IPS-15b (cell line): ENCODE results near the gene CROCC2.

Experiments
- H3K27me3 ChIP-seq: one replicate; pipeline ENCODE4 v1.6.1; 2013; ENCODE audit warnings: low read length; ENCODE audit not compliant: control insufficient read depth, insufficient read depth
- H3K36me3 ChIP-seq: one replicate; pipeline ENCODE4 v1.6.1; 2013; ENCODE audit warnings: low read length; ENCODE audit not compliant: control insufficient read depth, insufficient read depth
- H3K4me1 ChIP-seq: one replicate; pipeline ENCODE4 v1.6.1; 2013; ENCODE audit warnings: mild to moderate bottlenecking, low read length; ENCODE audit not compliant: control insufficient read depth, insufficient read depth
- H3K4me3 ChIP-seq: one replicate; pipeline ENCODE4 v1.5.1; 2013; ENCODE audit warnings: low read depth, low read length
- H3K9ac ChIP-seq: one replicate; pipeline ENCODE4 v1.6.1; 2013; ENCODE audit warnings: low read depth, mild to moderate bottlenecking, low read length
- H3K9me3 ChIP-seq: one replicate; pipeline ENCODE4 v1.6.1; 2013; ENCODE audit warnings: mild to moderate bottlenecking, low read length; ENCODE audit not compliant: control insufficient read depth, insufficient read depth

The CROCC2 gene

GRCh38 chr2:240948086-240948485 lies 42.0 kb downstream of the CROCC2 start:
- Histone ChIP-seq H3K4me1 (no peaks in the 10 kb centered on the region), H3K9me3 (no peaks in the 10 kb centered on the region), H3K4me3 (no peak overlapping the region), H3K36me3 (no peaks in the 10 kb centered on the region), H3K27me3 (no peaks in the 10 kb centered on the region), H3K9ac (no peak overlapping the region)

- no peak overlapping the region for H3K9ac ChIP-seq
- no peaks in the 10 kb centered on the region for H3K27me3 ChIP-seq
- no peaks in the 10 kb centered on the region for H3K4me1 ChIP-seq
- H3K4me3 ChIP-seq, result no peak overlapping the region
- no peaks in the 10 kb centered on the region for H3K9me3 ChIP-seq
- H3K36me3 ChIP-seq, result no peaks in the 10 kb centered on the region
Observed at GRCh38 chr2:240948905-240949790, 43.0 kb downstream of the CROCC2 start.

- Histone ChIP-seq H3K4me1 (no peaks in the 10 kb centered on the region), H3K27me3 (no peaks in the 10 kb centered on the region), H3K9ac (no peak overlapping the region), H3K9me3 (no peaks in the 10 kb centered on the region), H3K4me3 (no peak overlapping the region), H3K36me3 (no peaks in the 10 kb centered on the region)
Observed at GRCh38 chr2:240949791-240950705, 43.9 kb downstream of the CROCC2 start.

GRCh38 chr2:240951045-240951594 lies 45.0 kb downstream of the CROCC2 start:
- Histone ChIP-seq H3K4me3 (no peak overlapping the region), H3K27me3 (no peaks in the 10 kb centered on the region), H3K36me3 (no peaks in the 10 kb centered on the region), H3K9ac (no peak overlapping the region), H3K4me1 (no peaks in the 10 kb centered on the region), H3K9me3 (no peaks in the 10 kb centered on the region)

- Histone ChIP-seq H3K27me3 (no peaks in the 10 kb centered on the region), H3K9ac (no peak overlapping the region), H3K9me3 (no peaks in the 10 kb centered on the region), H3K4me1 (no peaks in the 10 kb centered on the region), H3K4me3 (no peak overlapping the region), H3K36me3 (no peaks in the 10 kb centered on the region)
Observed at GRCh38 chr2:240952496-240953246, 46.5 kb downstream of the CROCC2 start.

- Histone ChIP-seq H3K4me1 (no peaks in the 10 kb centered on the region), H3K36me3 (no peaks in the 10 kb centered on the region), H3K9ac (no peak overlapping the region), H3K4me3 (no peak overlapping the region), H3K27me3 (no peaks in the 10 kb centered on the region), H3K9me3 (no peaks in the 10 kb centered on the region)
Observed at GRCh38 chr2:240953426-240954410, 47.6 kb downstream of the CROCC2 start.

- Histone ChIP-seq H3K36me3 (no peaks in the 10 kb centered on the region), H3K9ac (no peak overlapping the region), H3K4me3 (no peak overlapping the region), H3K4me1 (no peaks in the 10 kb centered on the region), H3K27me3 (no peaks in the 10 kb centered on the region), H3K9me3 (no peaks in the 10 kb centered on the region)
Observed at GRCh38 chr2:240954436-240955305, 48.5 kb downstream of the CROCC2 start.

GRCh38 chr2:240955306-240956170 lies 49.4 kb downstream of the CROCC2 start:
- Histone ChIP-seq H3K27me3 (no peaks in the 10 kb centered on the region), H3K4me1 (no peaks in the 10 kb centered on the region), H3K4me3 (no peak overlapping the region), H3K36me3 (no peaks in the 10 kb centered on the region), H3K9me3 (no peaks in the 10 kb centered on the region), H3K9ac (no peak overlapping the region)

GRCh38 chr2:240956171-240956934 lies 50.2 kb downstream of the CROCC2 start:
- no peaks in the 10 kb centered on the region for H3K27me3 ChIP-seq

More at GRCh38 chr2:240956171-240956934, 50.2 kb downstream of the CROCC2 start:
- Histone ChIP-seq H3K4me1 (no peaks in the 10 kb centered on the region), H3K36me3 (no peaks in the 10 kb centered on the region), H3K9ac (no peak overlapping the region), H3K4me3 (no peak overlapping the region), H3K9me3 (no peaks in the 10 kb centered on the region)
